ENCODE results near the gene OR51B6. TPM values are rescaled to one million over a fixed set of nuclear protein-coding genes. Genes with fewer than 3 reads are reported as not detected.

Gene OR51B6
- total and polyA plus RNA-seq, 2 donors (not counting 3 experiments of a cell fraction or from before 2014, with no cell fraction given) = not detected

DNA sequence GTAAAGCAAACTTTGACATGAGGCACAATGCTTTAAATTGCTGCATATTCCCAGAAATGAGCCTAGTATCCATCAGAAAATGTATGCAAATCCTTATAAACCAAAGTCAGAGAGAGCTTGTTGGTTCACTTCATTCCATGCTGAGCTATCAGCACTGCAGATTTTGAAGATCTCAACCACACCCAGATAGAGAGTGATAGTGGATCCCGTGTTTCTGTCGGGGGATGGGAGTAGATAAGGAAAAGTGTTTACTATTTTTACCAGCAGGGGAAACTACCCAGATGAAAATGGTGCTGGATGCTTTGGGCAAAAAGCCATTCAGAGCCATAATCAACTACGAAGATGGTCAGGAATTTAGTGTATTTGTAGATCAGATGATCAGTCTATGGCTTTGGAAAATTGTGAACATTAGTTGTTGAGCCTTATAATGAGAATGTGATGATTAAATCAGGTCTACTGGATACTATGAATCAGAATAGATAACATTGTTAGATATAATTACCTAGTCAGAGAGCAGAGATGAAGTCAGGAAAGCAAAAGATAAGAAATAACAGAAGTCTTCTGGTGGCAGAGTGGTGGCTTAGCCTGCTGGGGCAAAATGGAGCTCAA, 10.8 kb downstream of the OR51B6 start:
- ChIA-PET POLR2A (no interaction called here), CTCF (interaction anchor here (1.3 kb wide), 1 partner anchor 13 kb away, joined by 3 read pairs; no protein-coding TSS in a partner anchor)
- Histone ChIP-seq H3K9ac (replicated peaks; ENCODE audit: extremely low read depth, insufficient read depth, low read length) (no peak overlapping the region), H3K4me3 (replicated peaks in 1 of 3; ENCODE audit: insufficient read depth in 1 of 3, low read depth in 1 of 3, low read length in 3 of 3) (no peak overlapping the region), H3K27me3 (ENCODE audit: control insufficient read depth in 2 of 2, insufficient read depth in 2 of 2, low read length in 2 of 2) (no peaks in the 10 kb centered on the region), H3K79me2 (ENCODE audit: control insufficient read depth, insufficient read depth, low read length) (no peaks in the 10 kb centered on the region), H3K27ac (ENCODE audit: insufficient read depth, low read depth, low read length) (no peak overlapping the region), H3K4me1 (ENCODE audit: control insufficient read depth, extremely low read depth, insufficient read depth, low read length) (peaks cover 23% of the 10 kb centered on the region), H3K36me3 (ENCODE audit: control insufficient read depth in 2 of 2, extremely low read depth in 1 of 2, insufficient read depth in 2 of 2, low read length in 2 of 2) (no peaks in the 10 kb centered on the region), H3K9me3 (replicated peaks; ENCODE audit: control insufficient read depth, insufficient read depth, low read length) (no peaks in the 10 kb centered on the region), H3K9me1 (replicated peaks; ENCODE audit: control insufficient read depth, extremely low read depth, insufficient read depth, low read length) (no peaks in the 10 kb centered on the region), H2AFZ (ENCODE audit: low read depth, low read length) (no peak overlapping the region), H3K4me2 (ENCODE audit: insufficient read depth, low read length) (no peak overlapping the region), H4K20me1 (replicated peaks; ENCODE audit: control insufficient read depth, extremely low read depth, insufficient read depth, low read length) (no peaks in the 10 kb centered on the region)
- intact Hi-C loops (cut with micrococcal nuclease) (no loop called here), dilution Hi-C loops (cut with MboI; ENCODE audit: extremely low pct_ligation_motif_present, low sequenced_read_pairs) (no loop called here)
- no peak for DNase-seq (ENCODE audit: low read depth, low spot score)
- no TSS peak for BruUV-seq (replicated peaks)
- no peak for FAIRE-seq
- TF ChIP-seq EZH2 (IDR thresholded peaks at IDR 0.05; ENCODE audit: borderline replicate concordance, low read depth, low read length, severe bottlenecking) (no peak), GATA2 (IDR thresholded peaks at IDR 0.05; ENCODE audit: insufficient read depth, insufficient read length, low read depth, low read length) (peak; percentile 39), FOS (IDR thresholded peaks at IDR 0.05; ENCODE audit: borderline replicate concordance, insufficient read depth, low read length) (no peak), JUN (IDR thresholded peaks at IDR 0.05; ENCODE audit: borderline replicate concordance, insufficient read depth, insufficient read length, low read depth) (peak; percentile 5), MYC (IDR thresholded peaks at IDR 0.05; ENCODE audit: low read depth, low read length) (no peak), POLR2AphosphoS5 (IDR thresholded peaks at IDR 0.05; ENCODE audit: insufficient read depth, low read depth, low read length) (no peak), POLR2A (IDR thresholded peaks at IDR 0.05; ENCODE audit: low read depth, low read length) (no peak)
- TF ChIP-seq, protein P1, sequence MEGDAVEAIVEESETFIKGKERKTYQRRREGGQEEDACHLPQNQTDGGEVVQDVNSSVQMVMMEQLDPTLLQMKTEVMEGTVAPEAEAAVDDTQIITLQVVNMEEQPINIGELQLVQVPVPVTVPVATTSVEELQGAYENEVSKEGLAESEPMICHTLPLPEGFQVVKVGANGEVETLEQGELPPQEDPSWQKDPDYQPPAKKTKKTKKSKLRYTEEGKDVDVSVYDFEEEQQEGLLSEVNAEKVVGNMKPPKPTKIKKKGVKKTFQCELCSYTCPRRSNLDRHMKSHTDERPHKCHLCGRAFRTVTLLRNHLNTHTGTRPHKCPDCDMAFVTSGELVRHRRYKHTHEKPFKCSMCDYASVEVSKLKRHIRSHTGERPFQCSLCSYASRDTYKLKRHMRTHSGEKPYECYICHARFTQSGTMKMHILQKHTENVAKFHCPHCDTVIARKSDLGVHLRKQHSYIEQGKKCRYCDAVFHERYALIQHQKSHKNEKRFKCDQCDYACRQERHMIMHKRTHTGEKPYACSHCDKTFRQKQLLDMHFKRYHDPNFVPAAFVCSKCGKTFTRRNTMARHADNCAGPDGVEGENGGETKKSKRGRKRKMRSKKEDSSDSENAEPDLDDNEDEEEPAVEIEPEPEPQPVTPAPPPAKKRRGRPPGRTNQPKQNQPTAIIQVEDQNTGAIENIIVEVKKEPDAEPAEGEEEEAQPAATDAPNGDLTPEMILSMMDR (IDR thresholded peaks at IDR 0.05; ENCODE audit: extremely low read depth in 1 of 2, insufficient read depth in 1 of 2, low read depth in 1 of 2, low read length in 2 of 2) = no peak
- TF ChIP-seq, protein P2, sequence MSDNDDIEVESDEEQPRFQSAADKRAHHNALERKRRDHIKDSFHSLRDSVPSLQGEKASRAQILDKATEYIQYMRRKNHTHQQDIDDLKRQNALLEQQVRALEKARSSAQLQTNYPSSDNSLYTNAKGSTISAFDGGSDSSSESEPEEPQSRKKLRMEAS (IDR thresholded peaks at IDR 0.05; ENCODE audit: insufficient read depth, insufficient read length) = no peak
